GM19025 (cell line): ENCODE measurements around the gene NENF.
A peak's percentile ranks its signal among the peaks of the same experiment; 100 is the strongest.
"Not testable (repeated sequence)": the region's sequence is repeated elsewhere in the genome, so short reads cannot be mapped to it uniquely, and the experiment has no call there.

Source experiments
- ATAC-seq: cut with Tn5 transposase; IDR thresholded peaks from one replicate; pipeline ENCODE4 v1.9.1; 2021; ENCODE audit warnings: mild to moderate bottlenecking, low read depth, moderate library complexity; ENCODE audit not compliant: unreplicated experiment

NENF gene

DNA sequence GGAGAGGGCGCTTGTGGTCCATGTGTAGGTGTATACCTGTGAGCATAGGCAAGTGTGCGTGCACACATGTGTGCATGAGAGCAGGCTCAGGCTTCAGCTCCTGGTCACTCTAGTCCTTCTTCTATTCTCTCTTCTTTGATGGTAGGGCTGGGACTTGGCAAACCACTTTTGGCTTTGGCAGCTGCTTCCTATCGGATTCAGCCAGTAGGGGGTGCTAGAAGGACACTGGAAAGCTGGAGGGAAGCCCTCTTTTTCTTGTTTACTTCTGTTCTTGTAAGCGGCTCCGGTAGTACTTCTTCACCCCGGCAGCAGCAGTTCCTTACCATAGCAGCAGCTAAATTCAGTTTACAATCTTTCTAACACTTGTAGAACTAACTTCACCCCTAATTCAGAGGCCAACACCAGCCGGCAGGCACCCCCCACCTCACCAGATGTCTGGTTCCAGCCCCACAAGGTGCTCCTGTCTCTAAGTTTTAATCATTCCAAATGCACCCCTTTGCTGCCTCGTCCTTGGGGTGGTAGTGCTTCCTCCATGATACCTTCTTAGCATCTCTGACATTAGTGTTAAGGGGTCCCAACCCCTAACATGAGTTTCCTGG lies 25.1 kb downstream of the NENF start:
- ATAC-seq: no peak

DNA sequence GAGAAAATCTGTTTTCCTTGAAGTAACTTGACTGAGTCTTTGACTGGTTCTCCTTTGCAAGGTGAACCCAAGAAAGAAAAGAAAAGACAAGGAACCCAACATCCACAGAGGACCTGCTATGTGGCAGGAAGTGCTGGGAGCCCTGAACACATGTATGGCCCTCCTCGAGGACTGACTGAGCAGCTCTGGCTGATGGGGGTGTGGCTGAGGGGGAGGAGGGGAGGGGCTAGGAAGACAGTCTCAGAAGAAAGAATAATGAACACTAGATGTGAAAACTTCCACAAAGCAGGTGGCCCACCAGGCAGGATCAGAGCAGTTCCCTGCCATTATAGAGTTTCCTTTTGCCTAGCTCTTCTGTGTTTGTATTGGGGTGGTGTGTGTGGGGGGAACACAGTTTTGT lies 26.1 kb downstream of the NENF start:
- ATAC-seq: no peak

- no peak for ATAC-seq
These were observed 26.9 kb downstream of the NENF start for GRCh38 chr1:212459656-212460055.

DNA sequence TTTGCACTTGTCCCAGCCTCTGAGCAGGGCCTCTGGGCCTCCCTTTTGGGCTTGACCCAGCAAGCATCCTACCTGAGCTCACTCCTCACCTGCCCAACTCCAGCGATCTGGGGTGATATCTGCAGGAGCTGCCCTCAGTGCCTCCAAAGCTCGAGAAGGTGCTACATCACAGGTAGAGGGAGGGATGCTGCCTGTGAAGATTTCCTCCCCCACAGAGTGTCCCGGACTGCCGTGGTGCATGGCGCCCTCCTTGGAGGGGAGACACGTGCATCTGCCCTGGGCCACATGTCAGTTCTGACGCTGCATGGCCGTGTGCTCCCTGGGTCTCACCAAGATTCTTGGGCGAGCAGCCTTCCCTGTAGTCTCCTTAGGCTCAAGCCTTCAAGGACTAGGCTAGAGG lies 27.7 kb downstream of the NENF start:
- ATAC-seq: no peak

DNA sequence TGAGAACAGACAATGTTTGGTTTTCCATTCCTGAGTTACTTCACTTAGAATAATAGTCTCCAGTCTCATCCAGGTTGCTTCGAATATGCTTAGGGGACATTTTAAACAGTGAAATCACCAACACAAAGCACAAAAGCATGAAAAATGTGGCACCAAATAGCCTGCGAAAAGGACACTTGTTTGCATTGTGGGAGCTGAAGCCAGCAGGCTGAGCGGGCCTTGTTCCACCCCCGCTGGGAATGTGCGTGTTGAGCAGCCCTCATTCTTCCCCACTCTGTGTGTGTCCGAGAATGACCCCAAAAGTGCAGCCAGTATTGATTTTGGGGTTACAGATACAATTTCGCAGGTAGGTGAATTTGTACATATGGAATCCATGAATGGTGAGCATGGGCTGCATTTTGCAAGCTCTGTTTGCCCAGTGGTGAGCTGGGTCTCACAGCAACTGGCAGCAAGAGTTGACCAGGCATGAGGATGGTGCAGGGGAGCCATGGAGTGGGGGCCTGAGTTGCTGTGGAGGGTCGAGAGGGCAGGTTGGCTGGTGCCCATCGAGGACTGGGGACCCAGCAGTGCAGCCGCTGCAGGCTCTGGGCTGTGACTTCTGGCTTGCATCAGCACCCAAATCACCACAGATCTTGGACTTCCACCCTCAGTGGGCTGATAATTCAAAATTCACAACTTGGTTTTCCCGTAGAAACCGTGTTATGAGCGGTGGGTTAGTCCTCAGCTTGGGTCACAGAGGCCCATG lies 29.4 kb downstream of the NENF start:
- ATAC-seq: no peak

GRCh38 chr1:212463565-212464285 lies 31.0 kb downstream of the NENF start:
- ATAC-seq: no peak

GRCh38 chr1:212465311-212465710 lies 32.6 kb downstream of the NENF start:
- no peak for ATAC-seq

GRCh38 chr1:212466437-212466836 lies 33.7 kb downstream of the NENF start:
- no peak for ATAC-seq

- no peak for ATAC-seq
These were observed 34.4 kb downstream of the NENF start for GRCh38 chr1:212466898-212467650.

DNA sequence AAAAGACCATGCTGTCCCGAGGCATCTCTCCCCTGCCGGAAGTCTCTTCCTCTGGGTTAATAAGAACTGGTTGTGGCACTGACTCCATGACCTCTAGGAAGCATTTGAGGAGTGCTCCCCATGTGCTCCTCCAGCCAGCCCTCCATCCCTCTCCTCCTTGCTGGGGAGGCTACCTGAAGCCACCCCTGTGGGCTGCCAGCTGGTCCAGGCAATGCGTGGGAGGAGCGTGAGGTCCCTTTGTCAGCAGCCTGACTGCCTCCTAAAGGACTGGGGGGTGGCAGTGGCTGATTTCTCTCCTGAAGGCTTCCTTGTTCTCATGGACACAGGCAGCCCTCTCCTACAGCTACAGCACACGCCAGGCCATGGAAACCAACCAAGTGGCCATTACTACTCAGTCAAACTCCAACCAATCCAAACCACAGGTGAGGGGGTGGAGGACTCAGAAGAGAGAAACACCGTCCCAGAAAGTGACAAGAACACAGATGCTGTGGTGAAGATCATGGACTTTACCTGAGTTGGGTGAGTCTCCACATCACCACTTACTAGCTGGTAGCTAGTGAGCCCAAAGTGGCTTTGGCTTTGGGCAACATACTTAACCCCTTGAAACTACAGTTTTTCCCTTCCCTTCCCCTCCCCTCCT lies 35.2 kb downstream of the NENF start:
- ATAC-seq: no peak

DNA sequence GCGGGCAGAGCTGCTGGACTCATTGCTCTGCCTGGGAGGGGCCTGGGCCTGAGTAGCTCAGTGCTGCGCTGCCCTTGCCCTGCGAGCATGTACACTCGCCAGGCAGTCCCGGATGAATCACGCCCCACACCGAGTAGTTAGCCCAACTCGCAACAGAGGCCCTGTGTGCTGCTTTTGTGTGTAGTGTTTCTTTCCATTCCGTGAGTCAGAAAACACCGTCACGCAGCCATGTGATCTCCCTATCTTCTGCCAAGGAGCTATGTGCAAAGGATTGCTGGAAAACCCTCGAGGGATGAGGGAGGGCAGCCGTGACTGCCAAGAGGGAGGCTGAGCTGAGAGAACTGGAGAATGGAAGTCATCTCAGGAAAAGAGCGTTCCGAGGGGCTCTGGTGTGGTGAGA lies 37.3 kb downstream of the NENF start:
- ATAC-seq: no peak

DNA sequence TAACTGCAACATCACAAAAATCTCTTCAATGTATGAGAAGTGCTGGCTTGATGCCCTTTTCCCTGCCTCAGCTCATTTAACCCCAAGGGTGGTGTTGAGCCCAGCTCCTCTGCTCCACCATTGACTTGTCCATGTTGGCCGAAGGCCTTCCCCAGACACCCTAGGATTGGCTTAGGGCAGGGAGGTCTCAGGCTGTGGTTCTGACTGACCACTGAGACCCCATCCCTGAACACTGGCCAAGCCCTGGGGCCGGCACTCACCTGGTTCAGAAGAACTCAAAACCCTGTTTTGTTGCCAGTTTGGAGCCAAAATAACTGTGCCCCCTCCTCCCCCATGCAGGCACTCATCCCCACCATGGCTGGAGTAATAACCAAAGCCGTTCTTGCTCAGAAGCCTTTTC lies 38.6 kb downstream of the NENF start:
- ATAC-seq: no peak

- no peak for ATAC-seq
These were observed 39.4 kb downstream of the NENF start for GRCh38 chr1:212471891-212472675.

GRCh38 chr1:212473729-212474128 lies 41.0 kb downstream of the NENF start:
- no peak for ATAC-seq

- ATAC-seq: no peak
These were observed 42.4 kb downstream of the NENF start for GRCh38 chr1:212475151-212475550.

- not testable (repeated sequence) for ATAC-seq
These were observed 43.1 kb downstream of the NENF start for GRCh38 chr1:212475831-212476230.

DNA sequence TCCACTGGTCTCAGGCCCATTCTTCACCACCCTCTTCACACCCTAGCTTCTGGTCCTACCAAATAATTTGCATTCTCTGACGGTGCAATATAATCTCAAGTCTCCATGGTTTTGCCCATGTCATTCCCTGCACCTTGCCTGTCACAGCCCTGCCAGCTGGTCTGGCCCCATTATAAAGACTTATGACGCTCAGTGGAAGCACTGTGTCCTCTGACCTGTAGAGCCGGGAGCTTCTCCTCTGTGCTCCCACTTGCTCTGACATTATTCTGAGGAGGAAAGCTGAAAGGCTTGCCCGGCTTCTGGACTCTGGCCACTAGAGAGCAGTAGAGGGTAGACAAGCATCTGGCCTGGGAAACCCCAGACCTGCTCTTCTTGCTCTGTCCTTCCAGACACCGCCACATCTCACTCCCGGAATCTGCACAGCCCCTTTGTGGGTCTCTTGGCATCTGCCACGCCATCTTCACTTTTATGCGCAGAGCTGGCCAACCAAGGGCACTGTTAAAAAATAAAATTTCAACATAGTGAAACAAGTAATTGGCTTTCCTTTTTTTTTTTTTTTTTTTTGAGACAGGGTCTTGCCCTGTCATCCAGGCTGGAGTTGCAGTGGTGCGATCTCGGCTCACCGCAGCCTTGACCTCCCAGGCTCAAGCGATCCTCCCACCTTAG lies 44.4 kb downstream of the NENF start:
- ATAC-seq: peak; percentile 80

- no peak for ATAC-seq
These were observed 45.2 kb downstream of the NENF start for GRCh38 chr1:212477680-212478466.
